GM10266 (cell line): ENCODE results near the gene TOMM34.
A peak's percentile ranks its signal among the peaks of the same experiment; 100 is the strongest.

ENCODE experiments used
- DNase-seq: peaks from one replicate; pipeline ENCODE4 v3.0.0; 2012; ENCODE audit errors: extremely low spot score
- CTCF ChIP-seq: IDR thresholded peaks from 2 replicates; pipeline ENCODE4 v1.5.1; 2012; ENCODE audit warnings: mild to moderate bottlenecking, low read depth; ENCODE audit not compliant: control insufficient read depth, insufficient read depth; ENCODE audit errors: missing control alignments

TOMM34 gene

DNA sequence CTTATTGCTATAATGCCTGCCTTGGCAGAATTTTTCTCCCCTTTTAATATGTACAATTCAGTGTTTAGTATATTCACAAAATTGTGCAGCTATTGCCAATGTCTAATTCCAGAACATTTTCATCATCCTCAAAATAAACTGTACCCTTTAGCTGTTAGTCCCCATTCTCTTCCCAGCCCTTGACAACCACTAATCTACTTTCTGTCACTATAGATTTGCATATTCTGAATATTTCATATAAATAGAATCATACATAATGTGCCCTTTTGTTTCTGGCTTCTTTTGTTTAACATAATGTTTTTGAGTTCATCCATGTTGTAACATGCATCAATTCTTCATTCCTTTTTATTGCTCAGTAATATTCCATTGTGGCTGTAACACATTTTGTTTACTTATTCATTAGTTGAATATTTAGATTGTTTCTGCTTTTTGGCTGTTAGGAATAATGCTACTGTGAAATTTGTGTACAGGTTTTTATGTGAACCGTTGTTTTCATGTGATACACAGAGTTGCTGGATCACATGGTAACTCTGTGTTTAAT lies 28.5 kb upstream of the TOMM34 start:
- no peak for DNase-seq
- no peak for TF ChIP-seq CTCF

DNA sequence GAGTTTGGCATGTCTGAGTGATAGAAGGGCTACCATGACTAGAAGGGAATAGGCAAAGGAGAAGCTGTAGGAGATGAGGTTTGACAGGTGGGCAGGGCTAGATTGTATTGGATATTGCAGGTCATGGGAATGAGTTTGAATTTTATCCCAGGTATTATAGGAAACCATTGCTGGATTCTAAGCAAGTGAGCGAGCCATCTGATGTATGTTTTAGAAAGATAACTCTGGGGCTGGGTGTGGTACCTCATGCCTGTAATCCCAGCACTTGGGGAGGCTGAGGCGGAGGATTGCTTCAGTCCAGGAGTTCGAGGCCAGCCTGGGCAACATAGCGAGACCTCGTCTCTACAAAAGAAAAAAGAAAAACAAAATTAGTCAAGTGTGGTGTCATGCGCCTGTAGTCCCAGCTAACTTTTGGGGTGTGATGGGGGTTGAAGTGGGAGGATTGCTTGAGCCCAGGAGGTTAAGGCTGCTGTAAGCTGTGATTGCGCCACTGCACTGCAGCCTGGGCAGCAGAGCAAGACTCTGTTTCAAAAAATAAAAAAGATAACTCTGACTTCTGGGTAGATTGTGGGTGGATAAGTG lies 23.0 kb upstream of the TOMM34 start:
- TF ChIP-seq CTCF, result no peak
- DNase-seq, result no peak

- DNase-seq, result no peak
- TF ChIP-seq CTCF, result no peak
These were observed 21.7 kb upstream of the TOMM34 start for GRCh38 chr20:44981736-44982406.

GRCh38 chr20:44979090-44979621 lies 19.0 kb upstream of the TOMM34 start:
- no peak for TF ChIP-seq CTCF
- peak; percentile 61 for DNase-seq

GRCh38 chr20:44976698-44977097 lies 16.5 kb upstream of the TOMM34 start:
- no peak for TF ChIP-seq CTCF
- no peak for DNase-seq

DNA sequence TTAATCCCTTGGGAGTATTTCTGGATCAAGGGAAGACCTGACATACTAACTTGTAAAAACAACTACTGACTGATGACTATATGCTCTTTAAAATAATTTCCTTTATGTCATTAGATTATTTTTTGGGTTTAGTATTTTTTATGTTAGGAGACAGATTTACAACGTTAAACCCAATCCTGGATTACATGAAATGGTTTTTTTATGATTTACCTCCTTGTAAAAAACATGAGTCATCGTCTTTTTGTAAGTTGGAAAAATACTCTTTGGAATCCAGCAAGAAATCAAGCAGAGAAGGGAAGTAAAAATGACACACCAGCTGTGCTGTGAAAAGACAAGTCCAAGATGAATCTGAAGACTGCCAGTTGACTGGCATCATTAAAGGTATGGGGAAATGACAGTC lies 12.9 kb upstream of the TOMM34 start:
- TF ChIP-seq CTCF, result no peak
- no peak for DNase-seq

DNA sequence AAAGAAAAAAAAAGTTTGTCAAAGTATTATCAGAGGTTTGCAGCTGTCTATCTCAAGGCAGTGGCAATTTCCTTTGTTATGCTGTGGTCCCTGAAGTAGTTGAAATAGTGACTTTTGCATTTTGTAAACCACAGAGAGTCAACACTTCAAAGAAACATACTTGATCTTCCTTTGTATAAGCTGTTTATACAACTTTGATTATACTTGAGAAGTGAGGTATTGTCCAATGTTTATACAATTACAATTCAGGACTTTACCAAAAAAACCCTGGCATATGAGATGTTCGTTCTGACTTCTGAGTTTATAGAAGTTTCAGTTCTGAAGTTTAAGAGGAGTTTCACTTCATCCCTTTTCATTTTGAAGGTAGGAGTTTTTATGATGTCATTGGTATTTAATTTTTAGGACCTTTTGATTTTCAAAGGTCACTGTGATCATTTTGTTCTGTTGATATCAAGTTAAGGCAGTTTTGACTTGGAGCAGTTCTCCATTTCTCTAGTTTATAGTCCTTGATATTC lies 10.1 kb upstream of the TOMM34 start:
- no peak for DNase-seq
- no peak for TF ChIP-seq CTCF
